Activated CD4-positive, alpha-beta memory T cell treated with anti-CD3 and anti-CD28 coated beads for 36 hours (primary cell): ENCODE data around the gene CFAP69. TPM values are rescaled to one million over a fixed set of nuclear protein-coding genes. Genes with fewer than 3 reads are reported as not detected.

Source experiments
- CTCF ChIA-PET: fragments of 350-600 bp; sonication (Branson Sonifier 250); formaldehyde crosslinking; loops from one replicate; lab custom pipeline; 2021; ENCODE audit warnings: antibody characterized with exemption, inconsistent platforms; lab: Charles Lee
- POLR2A ChIA-PET: fragments of 350-600 bp; sonication (Branson Sonifier 250); formaldehyde crosslinking; loops from one replicate; lab custom pipeline; 2021; ENCODE audit warnings: antibody characterized with exemption; lab: Charles Lee
- DNase-seq: peaks from one replicate; pipeline ENCODE4 v3.0.0-alpha.2; 2020
- H3K27ac Mint-ChIP-seq: one replicate; pipeline ENCODE4 v1.8.0; 2021; ENCODE audit warnings: mixed read lengths
- H3K27me3 Mint-ChIP-seq: one replicate; pipeline ENCODE4 v1.8.0; 2021; ENCODE audit warnings: mixed read lengths
- H3K36me3 Mint-ChIP-seq: one replicate; pipeline ENCODE4 v1.8.0; 2021; ENCODE audit warnings: mixed read lengths
- H3K4me1 Mint-ChIP-seq: one replicate; pipeline ENCODE4 v1.8.0; 2021; ENCODE audit warnings: low read depth, mixed read lengths
- H3K4me3 Mint-ChIP-seq: one replicate; pipeline ENCODE4 v1.8.0; 2021; ENCODE audit warnings: mild to moderate bottlenecking, mixed read lengths
- H3K9me3 Mint-ChIP-seq: one replicate; pipeline ENCODE4 v1.8.0; 2021; ENCODE audit warnings: mixed read lengths
- intact Hi-C: fragments of 100-400 bp; cut with micrococcal nuclease; formaldehyde crosslinking; loops from one replicate; pipeline ENCODE4 v1.15.1; 2023
- total RNA-seq, 2 experiments: library from RNA; stranded (reverse); gene quantifications; one replicate each; pipeline ENCODE4 v1.2.3, GENCODE V29; 2021

The CFAP69 gene
- total RNA-seq, 2 experiments from 2014 or later = 0.48 TPM; not detected in 1

DNA sequence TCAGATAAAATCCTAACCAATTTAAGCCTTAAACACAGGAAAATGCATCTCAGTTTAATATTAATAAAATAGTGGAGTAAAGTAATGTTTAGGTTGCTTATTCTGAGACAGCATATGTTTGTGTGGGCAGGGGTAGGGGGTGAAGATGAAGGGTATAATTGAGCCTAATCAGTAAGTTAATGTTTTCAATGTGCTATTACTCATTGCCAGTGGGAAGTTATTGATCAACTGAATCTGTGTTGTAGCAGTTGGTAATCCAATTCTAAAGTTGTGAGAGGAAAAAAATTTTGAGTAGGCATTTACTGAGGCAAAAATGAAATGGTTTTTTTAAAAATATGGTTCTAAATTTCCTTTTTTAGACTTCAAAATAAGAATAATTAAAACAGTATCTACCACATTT lies 16.5 kb downstream of the CFAP69 start:
- ChIA-PET POLR2A (no interaction called here), CTCF (interaction anchor here (1.6 to 1.9 kb wide), 2 partner anchors 107 to 166 kb away, joined by 7 to 9 read pairs; partner anchors contain the start of gene STEAP1)
- intact Hi-C loops = no loop called here

GRCh38 chr7:90262438-90262837 lies 17.5 kb downstream of the CFAP69 start:
- H3K27ac Mint-ChIP-seq = no peak overlapping the region
- DNase-seq = no peak
- CTCF ChIA-PET = interaction anchor here (1.1 kb wide), 1 partner anchor 109 kb away, joined by 4 read pairs; the partner anchor contains the start of gene STEAP1
- no peaks in the 10 kb centered on the region for H3K36me3 Mint-ChIP-seq
- no peaks in the 10 kb centered on the region for H3K9me3 Mint-ChIP-seq
- peaks cover 5% of the 10 kb centered on the region for H3K27me3 Mint-ChIP-seq
- intact Hi-C loops = loop anchor here (1.0 kb wide), 2 partner anchors 108 to 165 kb away; partner anchors contain the start of gene STEAP1
- no peaks in the 10 kb centered on the region for H3K4me1 Mint-ChIP-seq
- POLR2A ChIA-PET = no interaction called here
- H3K4me3 Mint-ChIP-seq = no peak overlapping the region

More for the DNA sequence above, 16.5 kb downstream of the CFAP69 start:
- no peak overlapping the region for H3K27ac Mint-ChIP-seq
- H3K4me1 Mint-ChIP-seq = no peaks in the 10 kb centered on the region
- no peaks in the 10 kb centered on the region for H3K9me3 Mint-ChIP-seq
- H3K4me3 Mint-ChIP-seq = no peak overlapping the region
- peaks cover 6% of the 10 kb centered on the region for H3K27me3 Mint-ChIP-seq
- no peak for DNase-seq
- H3K36me3 Mint-ChIP-seq = no peaks in the 10 kb centered on the region

DNA sequence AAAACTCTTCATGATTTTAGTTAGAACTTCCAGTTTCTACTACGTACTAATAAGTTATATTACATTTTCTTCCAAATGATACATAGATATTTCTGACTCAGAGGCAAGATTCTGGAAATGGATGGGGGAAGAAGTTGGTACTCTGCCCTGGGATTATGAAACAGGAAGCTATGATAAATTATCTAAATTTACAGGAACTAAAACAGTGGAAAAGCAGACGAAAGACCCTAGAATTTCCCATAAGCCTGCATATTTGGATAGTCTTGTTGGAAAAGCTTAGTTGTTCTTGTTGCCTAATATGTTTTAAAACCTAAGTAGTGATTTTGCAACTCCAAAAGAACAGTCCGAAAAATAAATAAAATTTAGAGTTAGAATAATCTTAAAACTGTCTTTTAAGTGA lies 21.8 kb downstream of the CFAP69 start:
- CTCF ChIA-PET = interaction anchor here (2.5 kb wide), 1 partner anchor 161 kb away, joined by 7 read pairs; no protein-coding TSS in a partner anchor
- intact Hi-C loops = no loop called here
- DNase-seq = no peak

DNA sequence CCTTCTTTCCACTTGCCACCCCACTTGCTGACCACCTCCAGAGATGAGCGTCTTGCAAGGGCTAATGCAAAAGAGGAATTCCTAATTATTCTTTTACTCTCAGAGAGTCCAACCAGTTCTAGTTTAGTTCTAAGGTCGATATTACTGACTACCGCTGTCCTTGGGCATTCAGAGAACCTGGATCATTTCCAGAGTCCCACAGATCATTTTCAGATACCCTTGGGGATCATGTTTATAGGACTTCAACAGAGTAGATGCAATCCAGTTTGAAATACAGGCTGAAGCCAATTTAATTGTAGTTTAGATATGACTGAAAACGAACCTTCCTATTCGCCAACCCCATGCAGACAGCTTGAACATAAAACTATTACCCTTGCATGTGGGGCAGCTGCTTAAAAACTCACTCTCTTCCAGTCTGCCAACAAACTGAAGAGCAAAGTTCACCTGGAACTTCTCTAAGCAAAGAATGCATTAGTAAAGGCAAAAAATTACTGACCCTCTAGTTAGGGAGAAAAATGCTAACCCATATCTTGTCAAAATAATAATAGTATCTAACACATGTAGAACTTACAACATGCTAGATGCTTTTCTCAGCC lies 22.4 kb downstream of the CFAP69 start:
- Mint-ChIP-seq H3K27ac (no peak overlapping the region), H3K4me1 (no peaks in the 10 kb centered on the region), H3K4me3 (no peak overlapping the region), H3K9me3 (no peaks in the 10 kb centered on the region), H3K36me3 (no peaks in the 10 kb centered on the region), H3K27me3 (peaks cover 2% of the 10 kb centered on the region)
- POLR2A ChIA-PET = no interaction called here
- intact Hi-C loops = no loop called here
- no peak for DNase-seq
- CTCF ChIA-PET = interaction anchor here (2.5 kb wide), 1 partner anchor 160 kb away, joined by 7 read pairs; no protein-coding TSS in a partner anchor

More for the DNA sequence above, 21.8 kb downstream of the CFAP69 start:
- no peak overlapping the region for H3K4me3 Mint-ChIP-seq
- H3K27ac Mint-ChIP-seq = no peak overlapping the region
- POLR2A ChIA-PET = no interaction called here
- H3K4me1 Mint-ChIP-seq = no peaks in the 10 kb centered on the region
- peaks cover 2% of the 10 kb centered on the region for H3K27me3 Mint-ChIP-seq
- H3K9me3 Mint-ChIP-seq = no peaks in the 10 kb centered on the region
- no peaks in the 10 kb centered on the region for H3K36me3 Mint-ChIP-seq

- CTCF ChIA-PET = no interaction called here
- Mint-ChIP-seq H3K27me3 (peaks cover 2% of the 10 kb centered on the region), H3K27ac (no peak overlapping the region), H3K4me1 (no peaks in the 10 kb centered on the region), H3K36me3 (no peaks in the 10 kb centered on the region), H3K9me3 (no peaks in the 10 kb centered on the region), H3K4me3 (no peak overlapping the region)
- POLR2A ChIA-PET = no interaction called here
- no peak for DNase-seq
- intact Hi-C loops = no loop called here
Measured at GRCh38 chr7:90269163-90269562, 24.2 kb downstream of the CFAP69 start.

- DNase-seq = no peak
- no peak overlapping the region for H3K27ac Mint-ChIP-seq
- no peaks in the 10 kb centered on the region for H3K4me1 Mint-ChIP-seq
- ChIA-PET POLR2A (no interaction called here), CTCF (no interaction called here)
- peaks cover 2% of the 10 kb centered on the region for H3K27me3 Mint-ChIP-seq
- intact Hi-C loops = no loop called here
- H3K9me3 Mint-ChIP-seq = no peaks in the 10 kb centered on the region
- no peak overlapping the region for H3K4me3 Mint-ChIP-seq
- H3K36me3 Mint-ChIP-seq = no peaks in the 10 kb centered on the region
Measured at GRCh38 chr7:90270431-90271178, 25.6 kb downstream of the CFAP69 start.

- Mint-ChIP-seq H3K36me3 (no peaks in the 10 kb centered on the region), H3K27ac (no peak overlapping the region), H3K9me3 (no peaks in the 10 kb centered on the region), H3K27me3 (peaks cover 2% of the 10 kb centered on the region), H3K4me1 (no peaks in the 10 kb centered on the region), H3K4me3 (no peak overlapping the region)
- DNase-seq = no peak
- ChIA-PET CTCF (interaction anchor here (1.2 kb wide), 1 partner anchor 12 kb away, joined by 4 read pairs; no protein-coding TSS in a partner anchor), POLR2A (no interaction called here)
- intact Hi-C loops = no loop called here
Measured at GRCh38 chr7:90271753-90272152, 26.8 kb downstream of the CFAP69 start.

- Mint-ChIP-seq H3K9me3 (no peaks in the 10 kb centered on the region), H3K36me3 (no peaks in the 10 kb centered on the region), H3K27me3 (peaks cover under 1% of the 10 kb centered on the region), H3K27ac (no peak overlapping the region), H3K4me1 (no peaks in the 10 kb centered on the region), H3K4me3 (no peak overlapping the region)
- POLR2A ChIA-PET = no interaction called here
- CTCF ChIA-PET = interaction anchor here (1.2 kb wide), 1 partner anchor 12 kb away, joined by 4 read pairs; no protein-coding TSS in a partner anchor
- DNase-seq = no peak
- intact Hi-C loops = no loop called here
Measured at GRCh38 chr7:90272242-90272641, 27.3 kb downstream of the CFAP69 start.

- H3K9me3 Mint-ChIP-seq = no peaks in the 10 kb centered on the region
- no peak overlapping the region for H3K4me3 Mint-ChIP-seq
- no peak overlapping the region for H3K27ac Mint-ChIP-seq
- ChIA-PET POLR2A (no interaction called here), CTCF (no interaction called here)
- intact Hi-C loops = no loop called here
- no peaks in the 10 kb centered on the region for H3K4me1 Mint-ChIP-seq
- no peaks in the 10 kb centered on the region for H3K27me3 Mint-ChIP-seq
- H3K36me3 Mint-ChIP-seq = no peaks in the 10 kb centered on the region
- DNase-seq = no peak
Measured at GRCh38 chr7:90274161-90274560, 29.2 kb downstream of the CFAP69 start.

GRCh38 chr7:90276033-90276728 lies 31.2 kb downstream of the CFAP69 start:
- Mint-ChIP-seq H3K4me3 (no peak overlapping the region), H3K27me3 (no peaks in the 10 kb centered on the region), H3K4me1 (no peaks in the 10 kb centered on the region), H3K9me3 (no peaks in the 10 kb centered on the region), H3K27ac (no peak overlapping the region), H3K36me3 (no peaks in the 10 kb centered on the region)
- intact Hi-C loops = no loop called here
- ChIA-PET POLR2A (no interaction called here), CTCF (interaction anchor here (1.0 kb wide), 1 partner anchor 152 kb away, joined by 7 read pairs; no protein-coding TSS in a partner anchor)
- no peak for DNase-seq

GRCh38 chr7:90288154-90288553 lies 43.2 kb downstream of the CFAP69 start:
- CTCF ChIA-PET = no interaction called here
- Mint-ChIP-seq H3K4me3 (no peak overlapping the region), H3K4me1 (peaks cover 3% of the 10 kb centered on the region), H3K27ac (no peak overlapping the region), H3K27me3 (peaks cover under 1% of the 10 kb centered on the region), H3K9me3 (peaks cover 3% of the 10 kb centered on the region), H3K36me3 (no peaks in the 10 kb centered on the region)
- no peak for DNase-seq
- intact Hi-C loops = no loop called here
- POLR2A ChIA-PET = no interaction called here
